Measurements from ENCODE around the gene CISH.

CISH gene

GRCh38 chr3:50632450-50632849 is 20.9 kb upstream of the CISH start:
- Histone ChIP-seq H3K4me1 (ENCODE audit: control insufficient read depth, insufficient read depth, low read length) (no peaks in the 10 kb centered on the region), H3K9ac (ENCODE audit: low read length) (no peak overlapping the region), H3K4me3 (ENCODE audit: low read length) (no peak overlapping the region), H3K27me3 (ENCODE audit: control insufficient read depth, insufficient read depth, low read length) (no peaks in the 10 kb centered on the region), H3K36me3 (ENCODE audit: control insufficient read depth, insufficient read depth, low read length) (no peaks in the 10 kb centered on the region), H3K27ac (ENCODE audit: low read depth, low read length) (no peak overlapping the region)

GRCh38 chr3:50630877-50631276 is 19.3 kb upstream of the CISH start:
- H3K4me1 ChIP-seq (ENCODE audit: control insufficient read depth, insufficient read depth, low read length): no peaks in the 10 kb centered on the region
- H3K4me3 ChIP-seq (ENCODE audit: low read length): no peak overlapping the region
- H3K9ac ChIP-seq (ENCODE audit: low read length): no peak overlapping the region
- H3K27me3 ChIP-seq (ENCODE audit: control insufficient read depth, insufficient read depth, low read length): no peaks in the 10 kb centered on the region
- no peaks in the 10 kb centered on the region for H3K36me3 ChIP-seq (ENCODE audit: control insufficient read depth, insufficient read depth, low read length)
- no peak overlapping the region for H3K27ac ChIP-seq (ENCODE audit: low read depth, low read length)

GRCh38 chr3:50630394-50630793 is 18.8 kb upstream of the CISH start:
- Histone ChIP-seq H3K4me3 (ENCODE audit: low read length) (no peak overlapping the region), H3K27me3 (ENCODE audit: control insufficient read depth, insufficient read depth, low read length) (no peaks in the 10 kb centered on the region), H3K4me1 (ENCODE audit: control insufficient read depth, insufficient read depth, low read length) (no peaks in the 10 kb centered on the region), H3K27ac (ENCODE audit: low read depth, low read length) (no peak overlapping the region), H3K36me3 (ENCODE audit: control insufficient read depth, insufficient read depth, low read length) (no peaks in the 10 kb centered on the region), H3K9ac (ENCODE audit: low read length) (no peak overlapping the region)

DNA sequence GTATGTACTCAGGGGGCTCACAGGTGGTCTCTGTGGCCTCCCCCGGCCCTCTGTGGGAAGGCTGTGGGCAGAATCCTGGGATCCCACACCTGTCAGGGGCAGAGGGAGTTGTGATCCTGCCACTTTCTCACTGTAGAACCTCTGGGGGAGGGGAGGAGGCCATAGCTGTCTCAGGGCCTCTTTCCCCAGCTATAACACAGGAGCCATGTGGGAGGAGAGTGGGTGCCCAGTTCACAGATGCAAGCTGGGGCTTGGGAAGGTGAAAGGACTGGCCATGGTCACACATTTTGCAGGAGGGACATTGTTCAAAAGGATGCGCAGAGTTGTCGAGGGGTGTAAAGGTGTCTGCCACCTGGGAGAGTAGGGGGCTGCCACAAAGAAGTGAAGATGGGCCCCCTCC is 17.0 kb upstream of the CISH start:
- no peak overlapping the region for H3K4me3 ChIP-seq (ENCODE audit: low read length)
- H3K9ac ChIP-seq (ENCODE audit: low read length): no peak overlapping the region
- H3K36me3 ChIP-seq (ENCODE audit: control insufficient read depth, insufficient read depth, low read length): no peaks in the 10 kb centered on the region
- H3K27me3 ChIP-seq (ENCODE audit: control insufficient read depth, insufficient read depth, low read length): no peaks in the 10 kb centered on the region
- H3K27ac ChIP-seq (ENCODE audit: low read depth, low read length): no peak overlapping the region
- H3K4me1 ChIP-seq (ENCODE audit: control insufficient read depth, insufficient read depth, low read length): no peaks in the 10 kb centered on the region

DNA sequence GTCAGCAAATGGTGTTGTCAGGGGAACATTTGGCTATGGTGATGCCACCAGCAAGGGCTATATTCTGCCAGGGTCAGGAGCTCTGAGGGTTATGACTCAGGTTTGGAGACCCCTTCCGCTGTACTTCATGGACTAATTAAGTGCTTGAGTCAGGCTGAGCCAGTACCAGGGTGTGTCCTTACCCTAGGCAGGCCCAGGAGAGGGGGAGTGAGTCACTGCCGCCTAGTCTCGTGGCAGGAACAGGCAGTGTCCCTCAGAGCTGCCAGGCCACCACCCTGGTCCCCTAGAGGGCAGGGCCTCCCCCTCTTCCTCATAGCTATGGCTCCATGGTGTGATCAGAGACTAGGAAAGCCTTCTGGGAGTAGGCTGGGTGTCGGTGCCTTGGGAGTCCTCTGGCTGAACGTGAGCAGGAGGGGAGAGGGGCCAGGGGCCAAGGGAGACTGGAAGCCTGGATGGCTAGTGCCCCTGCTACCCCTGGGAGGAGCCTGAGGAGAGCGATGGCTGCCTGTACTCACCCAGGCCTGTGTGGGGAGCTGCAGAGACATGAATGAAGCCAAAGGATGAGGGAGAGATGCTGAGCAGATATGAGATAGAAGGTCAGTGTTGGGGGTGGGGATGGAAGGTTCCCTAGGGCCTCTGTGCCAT is 16.0 kb upstream of the CISH start:
- Histone ChIP-seq H3K4me3 (ENCODE audit: low read length) (no peak overlapping the region), H3K27me3 (ENCODE audit: control insufficient read depth, insufficient read depth, low read length) (no peaks in the 10 kb centered on the region), H3K27ac (ENCODE audit: low read depth, low read length) (no peak overlapping the region), H3K36me3 (ENCODE audit: control insufficient read depth, insufficient read depth, low read length) (no peaks in the 10 kb centered on the region), H3K9ac (ENCODE audit: low read length) (no peak overlapping the region), H3K4me1 (ENCODE audit: control insufficient read depth, insufficient read depth, low read length) (no peaks in the 10 kb centered on the region)

GRCh38 chr3:50626401-50626800 is 14.8 kb upstream of the CISH start:
- Histone ChIP-seq H3K27me3 (ENCODE audit: control insufficient read depth, insufficient read depth, low read length) (no peaks in the 10 kb centered on the region), H3K4me3 (ENCODE audit: low read length) (no peak overlapping the region), H3K9ac (ENCODE audit: low read length) (no peak overlapping the region), H3K4me1 (ENCODE audit: control insufficient read depth, insufficient read depth, low read length) (no peaks in the 10 kb centered on the region), H3K27ac (ENCODE audit: low read depth, low read length) (no peak overlapping the region), H3K36me3 (ENCODE audit: control insufficient read depth, insufficient read depth, low read length) (no peaks in the 10 kb centered on the region)

DNA sequence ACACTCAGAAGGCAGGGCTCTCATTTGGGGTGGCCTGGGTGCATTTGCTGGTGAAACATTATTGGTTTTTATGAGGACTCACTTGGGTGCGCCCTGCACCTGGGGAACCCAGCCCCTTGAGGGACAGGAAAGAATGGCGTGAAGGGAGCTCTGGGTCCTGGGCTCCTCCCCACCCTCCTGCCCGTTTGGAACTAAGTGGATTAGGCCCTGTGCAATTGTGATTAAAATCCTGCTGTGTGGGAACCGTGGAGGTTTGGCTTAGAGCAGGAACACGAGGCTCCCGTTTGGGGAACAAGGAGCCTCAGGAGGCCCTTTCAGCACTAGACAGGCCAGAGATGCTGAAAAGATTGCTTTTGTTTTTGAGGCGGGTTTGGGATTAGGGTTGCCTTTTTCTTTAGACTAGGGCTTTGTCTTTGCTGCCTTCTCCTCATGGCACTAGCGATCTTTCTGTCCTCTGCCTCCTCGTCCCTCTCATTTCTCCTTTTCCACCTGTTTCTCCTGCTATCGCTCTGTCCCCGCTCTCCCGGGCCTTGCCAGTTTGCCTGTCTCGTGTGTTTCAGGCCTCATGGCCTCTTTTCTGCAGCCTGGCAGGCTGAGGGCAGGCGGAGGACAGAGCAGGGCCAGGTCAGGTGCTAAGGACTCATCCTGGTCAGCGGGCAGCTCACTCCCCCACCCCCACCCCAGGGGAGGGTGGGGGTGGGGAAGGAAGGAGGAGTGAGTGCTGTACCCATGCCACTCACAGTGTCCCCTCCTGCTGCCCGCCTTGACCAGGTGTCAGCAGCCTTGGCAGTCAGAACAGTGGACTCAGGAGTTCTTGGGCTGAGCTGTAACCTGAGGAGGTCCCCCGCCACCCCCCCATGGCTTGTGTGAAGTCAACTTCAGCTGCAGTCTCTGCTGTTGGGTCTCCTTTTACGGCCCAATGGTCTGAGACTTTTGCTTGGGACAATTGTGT is 13.9 kb upstream of the CISH start:
- no peaks in the 10 kb centered on the region for H3K27me3 ChIP-seq (ENCODE audit: control insufficient read depth, insufficient read depth, low read length)
- H3K36me3 ChIP-seq (ENCODE audit: control insufficient read depth, insufficient read depth, low read length): no peaks in the 10 kb centered on the region
- H3K9ac ChIP-seq (ENCODE audit: low read length): no peak overlapping the region
- no peak overlapping the region for H3K27ac ChIP-seq (ENCODE audit: low read depth, low read length)
- no peaks in the 10 kb centered on the region for H3K4me1 ChIP-seq (ENCODE audit: control insufficient read depth, insufficient read depth, low read length)
- no peak overlapping the region for H3K4me3 ChIP-seq (ENCODE audit: low read length)

GRCh38 chr3:50624634-50625033 is 13.1 kb upstream of the CISH start:
- no peaks in the 10 kb centered on the region for H3K36me3 ChIP-seq (ENCODE audit: control insufficient read depth, insufficient read depth, low read length)
- H3K9ac ChIP-seq (ENCODE audit: low read length): no peak overlapping the region
- no peaks in the 10 kb centered on the region for H3K27me3 ChIP-seq (ENCODE audit: control insufficient read depth, insufficient read depth, low read length)
- no peak overlapping the region for H3K27ac ChIP-seq (ENCODE audit: low read depth, low read length)
- H3K4me1 ChIP-seq (ENCODE audit: control insufficient read depth, insufficient read depth, low read length): no peaks in the 10 kb centered on the region
- no peak overlapping the region for H3K4me3 ChIP-seq (ENCODE audit: low read length)

DNA sequence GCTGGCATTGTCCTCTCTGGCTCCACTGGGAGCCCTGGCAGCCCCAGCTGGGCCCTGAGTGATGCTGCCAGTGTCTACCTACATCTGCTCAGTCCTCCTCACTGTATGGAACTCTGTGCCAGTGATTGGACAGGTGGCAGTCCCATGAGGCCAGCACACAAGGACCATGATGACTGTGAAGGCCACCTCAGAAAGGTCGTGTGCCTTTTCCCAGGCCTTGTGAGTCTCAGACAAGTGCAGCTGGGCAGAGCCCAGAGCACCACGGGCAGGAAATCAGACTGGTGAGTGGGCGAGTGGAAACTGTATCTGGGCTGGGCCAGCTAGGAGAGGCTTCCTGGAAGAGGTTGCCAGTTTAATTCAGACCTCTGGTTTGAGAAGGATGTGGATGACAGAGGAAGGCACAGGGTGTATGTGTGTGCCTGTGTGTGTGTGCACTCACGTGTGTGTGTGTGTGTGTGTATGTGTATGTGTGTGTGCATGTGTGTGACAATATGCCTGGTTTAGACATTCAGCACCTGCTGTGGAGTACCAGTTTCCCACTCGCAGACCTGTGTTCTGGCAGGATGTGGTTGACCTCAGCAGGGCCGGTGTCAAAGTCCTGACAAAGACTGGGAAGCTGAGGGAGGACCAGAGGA is 12.4 kb upstream of the CISH start:
- Histone ChIP-seq H3K27ac (ENCODE audit: low read depth, low read length) (no peak overlapping the region), H3K9ac (ENCODE audit: low read length) (no peak overlapping the region), H3K4me3 (ENCODE audit: low read length) (no peak overlapping the region), H3K27me3 (ENCODE audit: control insufficient read depth, insufficient read depth, low read length) (no peaks in the 10 kb centered on the region), H3K4me1 (ENCODE audit: control insufficient read depth, insufficient read depth, low read length) (no peaks in the 10 kb centered on the region), H3K36me3 (ENCODE audit: control insufficient read depth, insufficient read depth, low read length) (no peaks in the 10 kb centered on the region)

DNA sequence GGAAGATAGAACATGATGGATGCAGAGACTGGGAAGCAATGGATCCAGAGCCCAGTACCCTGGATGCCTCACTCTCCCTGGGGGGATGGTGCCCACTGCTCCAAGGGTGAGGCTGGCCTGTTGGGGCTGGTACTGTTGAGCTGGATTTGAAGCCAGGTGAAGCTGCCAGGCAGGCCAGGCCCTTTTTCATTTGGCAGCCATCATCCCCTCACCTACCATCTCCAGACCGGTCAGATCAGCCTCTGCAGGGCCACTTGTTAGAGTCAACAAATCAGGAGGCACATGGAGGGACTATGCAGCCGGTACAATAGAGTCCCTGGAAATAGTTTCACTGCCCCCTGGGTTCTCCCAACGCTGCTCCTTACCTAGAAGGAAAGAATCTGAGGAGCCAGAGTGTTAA is 11.3 kb upstream of the CISH start:
- Histone ChIP-seq H3K4me1 (ENCODE audit: control insufficient read depth, insufficient read depth, low read length) (peaks cover 2% of the 10 kb centered on the region), H3K27ac (ENCODE audit: low read depth, low read length) (no peak overlapping the region), H3K27me3 (ENCODE audit: control insufficient read depth, insufficient read depth, low read length) (no peaks in the 10 kb centered on the region), H3K9ac (ENCODE audit: low read length) (no peak overlapping the region), H3K4me3 (ENCODE audit: low read length) (no peak overlapping the region), H3K36me3 (ENCODE audit: control insufficient read depth, insufficient read depth, low read length) (no peaks in the 10 kb centered on the region)

DNA sequence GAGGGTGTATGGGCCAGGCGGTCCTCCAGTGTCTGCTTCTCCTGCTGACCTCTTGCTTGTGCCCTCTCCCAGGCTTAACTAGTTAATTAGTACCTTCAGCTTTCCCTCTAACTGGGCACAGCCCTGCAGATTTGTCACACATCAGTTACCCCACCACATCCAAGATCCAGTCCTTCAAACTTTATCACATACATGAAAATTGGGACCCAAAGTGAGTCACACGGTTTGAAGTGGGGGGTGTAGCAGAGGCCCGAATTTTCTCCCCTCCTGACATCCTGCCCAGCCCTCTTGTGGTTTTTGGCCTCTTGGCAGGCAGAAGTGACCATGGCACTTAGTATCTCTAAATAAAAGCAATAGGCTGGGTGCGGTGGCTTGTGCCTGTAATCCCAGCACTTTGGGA is 9.2 kb upstream of the CISH start:
- Histone ChIP-seq H3K27me3 (ENCODE audit: control insufficient read depth, insufficient read depth, low read length) (no peaks in the 10 kb centered on the region), H3K4me3 (ENCODE audit: low read length) (no peak overlapping the region), H3K36me3 (ENCODE audit: control insufficient read depth, insufficient read depth, low read length) (no peaks in the 10 kb centered on the region), H3K4me1 (ENCODE audit: control insufficient read depth, insufficient read depth, low read length) (peaks cover 5% of the 10 kb centered on the region), H3K9ac (ENCODE audit: low read length) (no peak overlapping the region), H3K27ac (ENCODE audit: low read depth, low read length) (no peak overlapping the region)

DNA sequence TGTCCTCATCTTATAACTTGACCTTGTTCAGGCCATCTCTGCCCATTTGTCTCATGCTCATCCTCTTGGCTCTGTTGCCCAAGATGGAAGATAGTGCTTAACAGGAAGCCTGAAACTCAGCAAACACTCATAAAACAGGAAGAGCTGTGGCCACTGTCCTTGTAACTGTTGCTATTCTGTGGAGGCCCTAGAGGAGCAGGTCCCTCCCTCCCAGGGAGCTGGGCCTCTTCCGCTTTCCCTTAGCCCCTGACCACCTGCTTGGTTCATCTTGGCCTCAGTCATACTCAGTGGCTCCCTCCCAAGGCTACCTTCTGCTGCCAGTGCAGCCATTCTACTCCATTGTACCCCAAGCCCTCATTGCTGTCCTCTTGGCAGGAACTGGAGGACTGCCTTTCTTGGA is 8.8 kb upstream of the CISH start:
- Histone ChIP-seq H3K4me3 (ENCODE audit: low read length) (no peak overlapping the region), H3K4me1 (ENCODE audit: control insufficient read depth, insufficient read depth, low read length) (peaks cover 5% of the 10 kb centered on the region), H3K36me3 (ENCODE audit: control insufficient read depth, insufficient read depth, low read length) (no peaks in the 10 kb centered on the region), H3K27me3 (ENCODE audit: control insufficient read depth, insufficient read depth, low read length) (no peaks in the 10 kb centered on the region), H3K27ac (ENCODE audit: low read depth, low read length) (no peak overlapping the region), H3K9ac (ENCODE audit: low read length) (no peak overlapping the region)

Data from rectal smooth muscle tissue (tissue), 1 donor.